Sigmoid colon (tissue), 4 donors: ENCODE results near the gene CLEC16A.

Experiments
- CTCF ChIP-seq, 4 experiments: fragments of 450-650 bp in 3 of 4; fragments of 200-600 bp in 1 of 4; IDR thresholded peaks; one replicate each; pipeline ENCODE4 v1.5.1; 2016 to 2019; ENCODE audit warnings: antibody characterized with exemption in 4 of 4, mild to moderate bottlenecking in 3 of 4, moderate library complexity in 2 of 4
- EP300 ChIP-seq, 4 donors: sonication (generic); formaldehyde crosslinking; IDR thresholded peaks; one replicate each; pipeline ENCODE4 v1.6.1; 2017; ENCODE audit warnings: antibody characterized with exemption in 4 of 4
- POLR2A ChIP-seq, 2 donors: fragments of 450-650 bp; IDR thresholded peaks; one replicate each; pipeline ENCODE4 v1.6.1; 2016; ENCODE audit warnings: antibody characterized with exemption in 2 of 2, mild to moderate bottlenecking in 2 of 2, moderate library complexity in 2 of 2
- POLR2AphosphoS5 ChIP-seq, 4 donors: sonication (generic); formaldehyde crosslinking; IDR thresholded peaks; one replicate each; pipeline ENCODE4 v1.6.1; 2017; ENCODE audit warnings: antibody characterized with exemption in 4 of 4

- no peak for TF ChIP-seq CTCF (IDR thresholded peaks at IDR 0.05)
- TF ChIP-seq POLR2A (IDR thresholded peaks at IDR 0.05) = no peak
- no peak for TF ChIP-seq POLR2AphosphoS5 (IDR thresholded peaks at IDR 0.05)
- TF ChIP-seq EP300 (IDR thresholded peaks at IDR 0.05) = no peak
Observed at GRCh38 chr16:10987361-10988163, 43.2 kb downstream of the CLEC16A start.
